HG02642 (cell line): Measurements from ENCODE around the gene MARCHF11.

Source experiments
- ATAC-seq: cut with Tn5 transposase; IDR thresholded peaks from one replicate; pipeline ENCODE4 v1.9.1; 2021; ENCODE audit warnings: mild to moderate bottlenecking; ENCODE audit not compliant: unreplicated experiment, poor library complexity

Gene MARCHF11

DNA sequence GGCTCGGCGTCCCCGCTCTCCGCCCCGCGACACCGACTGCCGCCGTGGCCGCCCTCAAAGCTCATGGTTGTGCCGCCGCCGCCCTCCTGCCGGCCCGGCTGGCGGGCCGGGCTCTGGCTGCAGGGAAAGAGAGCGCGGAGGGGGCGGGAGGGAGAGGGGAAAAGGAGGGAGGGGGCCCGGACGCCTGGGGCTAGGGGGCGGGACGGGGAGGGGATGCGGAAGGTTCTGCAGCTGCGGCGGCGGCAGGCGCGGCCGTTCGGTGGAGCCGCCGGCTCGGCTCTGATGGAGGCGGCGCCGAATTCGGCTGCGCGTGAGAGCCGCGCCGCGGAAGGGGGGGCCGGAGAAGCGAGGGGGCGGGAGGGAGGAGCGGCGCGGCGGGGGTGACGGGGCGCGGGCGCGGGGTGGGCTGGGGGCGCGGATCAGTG is at the start of gene MARCHF11:
Gene MARCHF11 (minus strand): TSS at position 281 of the 425 bp plus-strand sequence. CDS start 216 bp downstream, at position 65.
- no peak for ATAC-seq

DNA sequence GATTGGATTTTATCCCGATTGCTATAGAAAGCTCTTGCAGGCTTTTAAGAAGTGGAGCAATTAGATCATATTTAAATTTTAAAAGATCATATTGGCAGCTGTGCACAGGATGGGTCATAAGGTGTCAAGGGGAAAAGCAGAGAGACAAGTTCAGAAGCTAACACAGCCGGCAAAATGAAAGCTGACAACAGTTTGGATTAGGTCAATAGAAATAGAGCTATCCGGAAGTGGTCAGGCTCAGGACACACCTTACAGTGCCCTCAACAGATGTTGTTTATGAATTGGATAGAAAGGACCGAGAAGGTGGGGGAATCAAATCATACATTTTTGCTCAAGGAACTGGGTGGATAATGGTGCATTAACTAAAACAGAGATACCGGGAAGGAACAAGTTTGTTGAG is 46.3 kb upstream of the MARCHF11 start:
- no peak for ATAC-seq

DNA sequence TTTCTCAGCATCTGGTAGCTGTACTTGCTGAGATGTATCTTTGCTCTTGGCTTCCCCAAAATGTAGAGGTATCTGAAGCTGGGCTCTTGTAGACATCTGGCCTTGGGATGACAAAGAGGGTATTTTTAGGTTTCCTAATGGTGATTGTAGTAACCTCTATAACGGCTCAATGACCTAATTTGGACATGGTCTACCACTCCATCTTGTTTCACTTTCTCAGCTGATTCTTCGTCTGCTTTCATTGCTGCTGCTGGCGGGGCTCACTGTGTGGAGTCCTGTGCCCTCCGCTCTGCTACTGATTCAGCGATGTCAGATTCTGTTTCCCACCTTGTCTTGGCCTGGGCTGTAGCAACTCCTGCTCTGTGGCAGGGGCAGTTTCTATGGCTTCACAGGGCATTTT is 12.7 kb upstream of the MARCHF11 start:
- no peak for ATAC-seq

- no peak for ATAC-seq
These were observed 1.1 kb upstream of the MARCHF11 start for GRCh38 chr5:16180789-16181082.

- ATAC-seq = no peak
These were observed 571 bp upstream of the MARCHF11 start for GRCh38 chr5:16179936-16180788.

DNA sequence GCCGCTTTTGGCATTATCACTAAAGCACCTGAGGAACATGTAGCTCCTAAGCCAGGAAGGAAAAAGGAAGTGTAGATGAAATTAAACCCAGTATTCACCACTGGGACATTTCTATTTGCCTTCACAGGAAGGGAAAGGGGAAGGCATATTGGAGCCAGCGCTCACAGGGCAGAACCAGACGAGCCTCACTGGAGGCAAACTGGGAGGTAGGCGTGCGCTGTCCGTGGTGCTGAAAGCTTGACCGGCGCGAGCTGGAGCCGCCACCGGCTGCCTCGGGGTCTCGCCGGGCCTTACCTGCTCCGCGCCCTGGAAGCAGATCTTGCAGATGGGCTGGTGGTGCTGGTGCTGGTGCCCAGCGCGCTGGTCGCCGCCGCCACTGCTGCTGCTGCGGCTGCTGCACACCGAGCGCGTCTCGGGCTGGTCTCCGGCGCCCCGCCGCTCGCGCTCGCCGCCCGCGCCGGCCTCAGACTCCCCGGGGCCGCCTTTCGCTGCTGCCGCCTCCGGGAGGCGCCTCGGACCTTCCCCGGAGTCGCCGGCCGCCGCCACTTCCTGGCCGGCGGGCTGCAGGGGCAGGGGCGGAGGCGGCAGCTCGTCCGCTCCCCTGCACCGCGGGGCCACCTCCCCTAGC is 732 bp downstream of the MARCHF11 start:
- no peak for ATAC-seq

- no peak for ATAC-seq
These were observed 10.0 kb downstream of the MARCHF11 start for GRCh38 chr5:16169550-16169949.

- peak; percentile 88 for ATAC-seq
These were observed 18.9 kb downstream of the MARCHF11 start for GRCh38 chr5:16160706-16161105.

DNA sequence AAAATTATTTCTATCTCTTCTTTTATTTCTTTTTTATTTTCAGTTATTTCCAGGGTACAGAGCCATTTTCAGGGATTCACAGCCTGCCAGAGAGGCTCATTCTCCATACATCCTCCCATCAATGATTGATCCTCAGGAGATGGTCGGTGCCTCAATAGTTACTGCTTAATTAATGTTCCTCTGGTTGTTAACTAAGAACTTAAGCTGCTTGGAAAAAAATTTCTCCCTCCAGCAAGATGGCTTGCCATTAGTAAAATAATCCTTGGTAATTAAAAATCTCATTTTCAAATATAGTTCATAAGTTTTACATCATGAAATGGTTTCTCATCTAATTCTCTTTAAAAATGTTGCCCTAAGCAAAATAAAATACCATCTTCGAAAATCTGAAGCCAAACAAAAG is 20.0 kb downstream of the MARCHF11 start:
- ATAC-seq = no peak

DNA sequence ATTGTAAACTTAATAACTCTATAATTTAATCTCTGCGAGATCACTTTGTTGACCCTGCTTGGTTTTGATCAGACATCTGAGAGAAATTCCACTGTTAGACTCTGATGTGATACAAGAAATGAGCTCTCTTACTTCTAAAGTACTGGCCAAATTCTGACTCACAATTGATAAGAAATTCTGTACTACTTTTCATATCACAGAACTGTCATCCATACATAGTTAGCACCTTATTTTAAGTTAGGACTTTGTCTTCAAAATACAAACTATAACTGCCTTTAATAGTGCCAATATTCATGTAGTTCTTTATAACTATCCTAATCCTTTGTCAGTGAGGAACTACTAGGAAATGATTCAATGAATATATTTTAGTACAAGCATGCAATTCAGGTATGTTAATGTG is 23.4 kb downstream of the MARCHF11 start:
- ATAC-seq = no peak

GRCh38 chr5:16152601-16153568 is 26.7 kb downstream of the MARCHF11 start:
- ATAC-seq = no peak

GRCh38 chr5:16149621-16150020 is 30.0 kb downstream of the MARCHF11 start:
- ATAC-seq = no peak

DNA sequence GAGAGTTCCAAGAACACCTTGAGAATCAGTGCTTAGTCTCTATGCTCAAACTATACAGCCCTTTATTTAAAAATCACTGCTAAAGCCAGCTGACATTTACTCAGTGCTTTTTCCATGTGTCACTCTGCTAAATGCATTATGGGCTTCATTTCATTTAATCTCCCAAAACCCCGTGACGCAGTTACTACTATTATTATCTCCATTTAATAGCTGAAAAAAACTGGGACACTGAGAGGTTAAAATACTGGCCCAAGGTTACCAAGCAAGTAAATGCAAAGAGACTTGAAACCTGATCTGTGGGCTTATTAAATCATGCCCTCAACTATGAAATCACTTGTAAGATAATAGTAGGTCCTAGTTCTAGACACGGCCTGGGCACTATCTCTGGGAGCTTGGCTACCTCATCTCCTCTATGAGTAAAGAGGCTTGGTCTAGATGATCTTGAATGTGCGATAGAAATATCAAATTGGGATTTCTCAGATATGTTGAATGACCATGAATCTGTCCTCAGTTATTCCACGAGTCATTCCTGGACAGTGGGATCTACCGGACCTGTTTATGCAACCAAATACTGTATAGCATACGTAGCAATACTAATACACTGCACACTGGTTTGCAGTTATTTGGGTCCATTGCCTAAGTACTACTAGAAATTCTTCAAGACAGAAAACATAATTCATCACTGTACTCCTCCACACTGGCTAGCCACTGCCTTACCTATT is 32.3 kb downstream of the MARCHF11 start:
- ATAC-seq = no peak

GRCh38 chr5:16144416-16144815 is 35.2 kb downstream of the MARCHF11 start:
- no peak for ATAC-seq

GRCh38 chr5:16143361-16144049 is 36.1 kb downstream of the MARCHF11 start:
- no peak for ATAC-seq

- no peak for ATAC-seq
These were observed 38.6 kb downstream of the MARCHF11 start for GRCh38 chr5:16140944-16141343.

GRCh38 chr5:16140417-16140816 is 39.2 kb downstream of the MARCHF11 start:
- no peak for ATAC-seq

GRCh38 chr5:16137177-16137576 is 42.4 kb downstream of the MARCHF11 start:
- no peak for ATAC-seq

DNA sequence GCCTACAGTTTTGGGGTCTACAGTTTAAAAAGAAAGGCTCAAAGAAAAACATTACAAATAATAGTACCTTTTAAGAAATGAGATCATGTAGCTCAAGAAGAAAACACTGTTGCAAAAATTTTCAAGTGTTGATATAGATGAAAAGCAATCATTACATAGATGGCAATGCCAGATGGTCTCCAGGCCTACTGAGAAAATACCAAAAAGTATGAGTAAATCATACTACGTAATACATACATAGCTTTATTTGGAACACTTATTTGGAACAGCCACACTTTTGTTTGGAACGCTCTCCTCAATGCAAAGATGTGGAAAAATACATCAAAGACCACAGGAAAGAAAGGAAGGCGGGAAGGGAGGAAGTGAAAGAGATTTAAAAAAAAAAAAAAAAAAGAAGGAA is 44.1 kb downstream of the MARCHF11 start:
- no peak for ATAC-seq

DNA sequence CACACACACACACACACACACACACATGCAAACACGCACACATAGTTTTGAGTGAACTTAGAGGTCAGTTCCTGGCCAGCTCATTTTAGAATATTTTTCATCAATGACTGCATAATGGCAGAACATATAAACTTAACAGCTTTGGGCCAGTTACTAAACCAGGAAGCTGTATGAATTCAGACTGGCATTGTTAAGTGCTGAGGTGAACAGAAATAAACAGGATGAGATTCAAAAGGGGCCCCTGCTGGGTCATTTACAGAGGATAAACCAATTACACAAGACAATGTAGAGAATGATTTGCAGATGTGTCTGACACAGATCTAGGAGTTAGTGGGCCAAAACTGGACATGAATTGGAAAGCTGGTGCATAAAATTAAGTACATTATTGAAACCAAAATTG is 44.6 kb downstream of the MARCHF11 start:
- no peak for ATAC-seq
